Stomach (tissue), 4 donors: ENCODE data around the gene CERS4.

ENCODE experiments used
- EP300 ChIP-seq: sonication (generic); formaldehyde crosslinking; IDR thresholded peaks from one replicate; pipeline ENCODE4 v1.6.1; 2017; ENCODE audit warnings: antibody characterized with exemption
- POLR2A ChIP-seq, 4 donors: fragments of 450-650 bp; IDR thresholded peaks; one replicate each; pipeline ENCODE4 v1.6.1; 2016; ENCODE audit warnings: antibody characterized with exemption in 4 of 4, control low read depth in 2 of 4, mild to moderate bottlenecking in 1 of 4, moderate library complexity in 1 of 4
- POLR2AphosphoS5 ChIP-seq, 3 donors: sonication (generic); formaldehyde crosslinking; IDR thresholded peaks; one replicate each; pipeline ENCODE4 v1.6.1; 2016; ENCODE audit warnings: antibody characterized with exemption in 3 of 3
- TF ChIP-seq, protein P1 (sequence below), 7 experiments: fragments of 450-650 bp in 4 of 7; fragments of 200-600 bp in 3 of 7; sonication (generic) in 3 of 7; IDR thresholded peaks; one replicate each; pipeline ENCODE4 v1.5.1; 2016 to 2019; ENCODE audit warnings: antibody characterized with exemption in 7 of 7, control low read depth in 2 of 7, mild to moderate bottlenecking in 1 of 7

DNA sequence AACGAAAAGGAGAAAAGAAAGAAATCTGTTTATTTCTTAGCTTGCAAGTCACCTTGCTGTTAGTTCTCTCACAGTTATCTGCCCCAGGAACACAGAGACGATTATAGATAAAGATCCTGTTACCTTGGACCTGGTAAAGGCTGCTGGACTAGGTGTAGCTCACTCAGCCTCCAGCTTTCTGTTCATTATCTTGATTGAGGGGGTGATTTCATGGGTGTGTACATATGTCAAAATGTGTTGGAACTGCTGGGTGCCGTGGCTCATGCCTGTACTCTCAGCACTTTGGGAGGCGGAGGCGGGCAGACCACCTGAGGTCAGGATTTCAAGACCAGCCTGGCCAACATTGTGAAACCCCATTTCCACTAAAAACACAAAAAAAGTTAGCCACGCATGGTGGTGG is 27.9 kb downstream of the CERS4 start:
- TF ChIP-seq POLR2A (IDR thresholded peaks at IDR 0.05) (no peak), POLR2AphosphoS5 (IDR thresholded peaks at IDR 0.05) (no peak), EP300 (no peak)
- TF ChIP-seq, protein P1, sequence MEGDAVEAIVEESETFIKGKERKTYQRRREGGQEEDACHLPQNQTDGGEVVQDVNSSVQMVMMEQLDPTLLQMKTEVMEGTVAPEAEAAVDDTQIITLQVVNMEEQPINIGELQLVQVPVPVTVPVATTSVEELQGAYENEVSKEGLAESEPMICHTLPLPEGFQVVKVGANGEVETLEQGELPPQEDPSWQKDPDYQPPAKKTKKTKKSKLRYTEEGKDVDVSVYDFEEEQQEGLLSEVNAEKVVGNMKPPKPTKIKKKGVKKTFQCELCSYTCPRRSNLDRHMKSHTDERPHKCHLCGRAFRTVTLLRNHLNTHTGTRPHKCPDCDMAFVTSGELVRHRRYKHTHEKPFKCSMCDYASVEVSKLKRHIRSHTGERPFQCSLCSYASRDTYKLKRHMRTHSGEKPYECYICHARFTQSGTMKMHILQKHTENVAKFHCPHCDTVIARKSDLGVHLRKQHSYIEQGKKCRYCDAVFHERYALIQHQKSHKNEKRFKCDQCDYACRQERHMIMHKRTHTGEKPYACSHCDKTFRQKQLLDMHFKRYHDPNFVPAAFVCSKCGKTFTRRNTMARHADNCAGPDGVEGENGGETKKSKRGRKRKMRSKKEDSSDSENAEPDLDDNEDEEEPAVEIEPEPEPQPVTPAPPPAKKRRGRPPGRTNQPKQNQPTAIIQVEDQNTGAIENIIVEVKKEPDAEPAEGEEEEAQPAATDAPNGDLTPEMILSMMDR (IDR thresholded peaks at IDR 0.05) = no peak
